ENCODE results near the gene LDB2.

DNA sequence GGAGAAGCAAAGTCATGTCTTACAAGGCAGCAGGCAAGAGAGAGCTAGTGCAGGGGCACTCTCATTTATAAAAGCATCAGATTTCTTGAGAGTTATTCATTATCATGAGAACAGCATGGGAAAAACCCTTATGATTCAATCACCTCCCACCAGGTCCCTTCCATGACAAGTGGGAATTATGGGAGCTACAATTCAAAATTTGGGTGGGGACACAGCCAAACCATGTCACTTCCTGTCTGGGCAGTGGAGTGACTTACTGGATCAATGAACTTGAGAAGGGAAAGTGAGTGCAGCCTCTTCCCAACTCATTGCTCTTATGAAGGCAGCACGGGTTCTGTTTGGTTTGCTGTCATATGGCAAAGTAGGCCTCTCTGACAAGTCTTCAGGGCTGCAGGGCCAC, 410.4 kb downstream of the LDB2 start:
- no peak for TF ChIP-seq POLR2AphosphoS5 (IDR thresholded peaks at IDR 0.05)
- TF ChIP-seq, protein P1, sequence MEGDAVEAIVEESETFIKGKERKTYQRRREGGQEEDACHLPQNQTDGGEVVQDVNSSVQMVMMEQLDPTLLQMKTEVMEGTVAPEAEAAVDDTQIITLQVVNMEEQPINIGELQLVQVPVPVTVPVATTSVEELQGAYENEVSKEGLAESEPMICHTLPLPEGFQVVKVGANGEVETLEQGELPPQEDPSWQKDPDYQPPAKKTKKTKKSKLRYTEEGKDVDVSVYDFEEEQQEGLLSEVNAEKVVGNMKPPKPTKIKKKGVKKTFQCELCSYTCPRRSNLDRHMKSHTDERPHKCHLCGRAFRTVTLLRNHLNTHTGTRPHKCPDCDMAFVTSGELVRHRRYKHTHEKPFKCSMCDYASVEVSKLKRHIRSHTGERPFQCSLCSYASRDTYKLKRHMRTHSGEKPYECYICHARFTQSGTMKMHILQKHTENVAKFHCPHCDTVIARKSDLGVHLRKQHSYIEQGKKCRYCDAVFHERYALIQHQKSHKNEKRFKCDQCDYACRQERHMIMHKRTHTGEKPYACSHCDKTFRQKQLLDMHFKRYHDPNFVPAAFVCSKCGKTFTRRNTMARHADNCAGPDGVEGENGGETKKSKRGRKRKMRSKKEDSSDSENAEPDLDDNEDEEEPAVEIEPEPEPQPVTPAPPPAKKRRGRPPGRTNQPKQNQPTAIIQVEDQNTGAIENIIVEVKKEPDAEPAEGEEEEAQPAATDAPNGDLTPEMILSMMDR (IDR thresholded peaks at IDR 0.05), result no peak
- TF ChIP-seq POLR2A (IDR thresholded peaks at IDR 0.05), result no peak

Measured in breast epithelium (tissue), 3 donors.